ENCODE results near the gene GGT7. TPM values are rescaled to one million over a fixed set of nuclear protein-coding genes. Genes with fewer than 3 reads are reported as not detected.

GGT7 gene
- total and polyA plus RNA-seq, 9 of the 15 experiments (the other 6 are each of a cell fraction or from before 2014, with no cell fraction given): 0.04 to 18.3 (median 5.9) TPM

DNA sequence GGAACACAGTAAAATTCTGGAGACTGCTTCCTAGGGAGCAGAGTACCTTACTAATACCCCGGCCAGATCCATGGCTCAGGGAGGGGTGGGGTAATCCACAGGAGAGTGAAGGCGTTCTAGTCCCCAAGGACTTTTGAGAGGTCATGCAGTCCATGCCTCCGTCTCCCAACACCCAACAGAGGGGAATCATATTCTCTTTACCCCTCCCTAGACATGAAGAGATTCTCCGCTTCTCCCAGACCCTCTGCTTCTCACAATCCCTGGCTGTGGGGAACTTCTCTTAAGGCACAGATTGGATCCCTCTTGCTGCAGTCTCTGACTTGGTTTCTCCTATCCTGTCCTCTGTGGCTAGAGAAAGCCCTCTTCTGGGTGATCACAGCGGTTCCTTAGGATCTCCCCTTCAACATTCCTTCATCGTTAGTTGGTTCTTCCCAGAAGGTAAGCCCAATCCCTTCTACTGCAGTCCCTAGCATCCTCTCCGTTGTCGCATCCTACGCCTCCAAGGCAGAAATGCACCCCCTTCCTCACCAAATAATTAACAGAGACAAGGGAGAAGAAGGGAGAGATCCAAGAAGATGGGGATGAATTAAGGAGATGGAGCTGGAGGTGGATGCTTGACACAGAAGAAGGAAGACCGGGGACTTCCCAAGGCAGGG, 562 bp downstream of the GGT7 start:
- peak; percentile 63 for FAIRE-seq
- no peak for TF ChIP-seq ATF7 (IDR thresholded peaks at IDR 0.05)
- no peak for TF ChIP-seq ILK (tag; IDR thresholded peaks at IDR 0.05; ENCODE audit: borderline replicate concordance, low read depth)
- no peak for TF ChIP-seq EZH2 (IDR thresholded peaks at IDR 0.05; ENCODE audit: borderline replicate concordance, low read depth, low read length)
- TF ChIP-seq PRDM10 (IDR thresholded peaks at IDR 0.05; ENCODE audit: partially characterized antibody): peak; percentile 75
- no peak for TF ChIP-seq RBM15 (IDR thresholded peaks at IDR 0.05; ENCODE audit: insufficient read depth, low read length)
- no peak for TF ChIP-seq CLOCK (CRISPR knock-in tag; IDR thresholded peaks at IDR 0.05; ENCODE audit: borderline replicate concordance)
- TF ChIP-seq, protein P1, sequence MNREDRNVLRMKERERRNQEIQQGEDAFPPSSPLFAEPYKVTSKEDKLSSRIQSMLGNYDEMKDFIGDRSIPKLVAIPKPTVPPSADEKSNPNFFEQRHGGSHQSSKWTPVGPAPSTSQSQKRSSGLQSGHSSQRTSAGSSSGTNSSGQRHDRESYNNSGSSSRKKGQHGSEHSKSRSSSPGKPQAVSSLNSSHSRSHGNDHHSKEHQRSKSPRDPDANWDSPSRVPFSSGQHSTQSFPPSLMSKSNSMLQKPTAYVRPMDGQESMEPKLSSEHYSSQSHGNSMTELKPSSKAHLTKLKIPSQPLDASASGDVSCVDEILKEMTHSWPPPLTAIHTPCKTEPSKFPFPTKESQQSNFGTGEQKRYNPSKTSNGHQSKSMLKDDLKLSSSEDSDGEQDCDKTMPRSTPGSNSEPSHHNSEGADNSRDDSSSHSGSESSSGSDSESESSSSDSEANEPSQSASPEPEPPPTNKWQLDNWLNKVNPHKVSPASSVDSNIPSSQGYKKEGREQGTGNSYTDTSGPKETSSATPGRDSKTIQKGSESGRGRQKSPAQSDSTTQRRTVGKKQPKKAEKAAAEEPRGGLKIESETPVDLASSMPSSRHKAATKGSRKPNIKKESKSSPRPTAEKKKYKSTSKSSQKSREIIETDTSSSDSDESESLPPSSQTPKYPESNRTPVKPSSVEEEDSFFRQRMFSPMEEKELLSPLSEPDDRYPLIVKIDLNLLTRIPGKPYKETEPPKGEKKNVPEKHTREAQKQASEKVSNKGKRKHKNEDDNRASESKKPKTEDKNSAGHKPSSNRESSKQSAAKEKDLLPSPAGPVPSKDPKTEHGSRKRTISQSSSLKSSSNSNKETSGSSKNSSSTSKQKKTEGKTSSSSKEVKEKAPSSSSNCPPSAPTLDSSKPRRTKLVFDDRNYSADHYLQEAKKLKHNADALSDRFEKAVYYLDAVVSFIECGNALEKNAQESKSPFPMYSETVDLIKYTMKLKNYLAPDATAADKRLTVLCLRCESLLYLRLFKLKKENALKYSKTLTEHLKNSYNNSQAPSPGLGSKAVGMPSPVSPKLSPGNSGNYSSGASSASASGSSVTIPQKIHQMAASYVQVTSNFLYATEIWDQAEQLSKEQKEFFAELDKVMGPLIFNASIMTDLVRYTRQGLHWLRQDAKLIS (CRISPR knock-in tag; IDR thresholded peaks at IDR 0.05): 0 out of 2 replicates have a peak, but pooled peaks have one; percentile 9

More for the DNA sequence above, 562 bp downstream of the GGT7 start:
- in situ Hi-C loops (cut with MboI) (loop anchor here (5.0 kb wide), 1 partner anchor 85 kb away; the partner anchor contains the start of genes GSS and MYH7B), intact Hi-C loops (cut with micrococcal nuclease) (loop anchor here (5.0 to 10.0 kb wide), 2 partner anchors 275 to 393 kb away; partner anchors contain the start of gene EDEM2)
- H3K79me2 ChIP-seq (ENCODE audit: control insufficient read depth, insufficient read depth, low read length): peaks cover 23% of the 10 kb centered on the region
- 0 out of 2 replicates have a peak, but pooled peaks cover 3% of the 10 kb centered on the region for H4K20me1 ChIP-seq (replicated peaks; ENCODE audit: control insufficient read depth, insufficient read depth, low read length)
- no peaks in the 10 kb centered on the region; a peak in 1 of 5 replicates for H3K27me3 ChIP-seq (ENCODE audit: control insufficient read depth in 2 of 2, insufficient read depth in 2 of 2, low read length in 2 of 2)
- POLR2A ChIA-PET: interaction anchor here (0.7 to 1.3 kb wide), 3 partner anchors 9 to 220 kb away, joined by 3 to 4 read pairs (median 3); partner anchors contain the start of genes NCOA6 and TRPC4AP
- ATAC-seq (no peak), DNase-seq (ENCODE audit: extremely low read depth in 1 of 4, low spot score in 3 of 4) (peak in 1 of 4 experiments; percentile 12)
- peak overlapping the region; percentile 74 to 95 for H3K9ac ChIP-seq (ENCODE audit: insufficient read depth in 1 of 2, low read depth in 2 of 2, low read length in 2 of 2)
- peaks cover 28% of the 10 kb centered on the region in 2 experiments; a peak in 4 of 5 replicates for H3K4me1 ChIP-seq (replicated peaks in 1 of 2; ENCODE audit: control insufficient read depth in 2 of 2, insufficient read depth in 2 of 2, low read length in 2 of 2)
- TSS peak; percentile 66 for BruUV-seq (replicated peaks)
- CTCF ChIA-PET (ENCODE audit: low intra/inter-chr PET ratio): interaction anchor here (1.2 to 1.3 kb wide), 2 partner anchors 38 to 129 kb away, joined by 3 to 4 read pairs; no protein-coding TSS in a partner anchor
- no peaks in the 10 kb centered on the region for H3K9me3 ChIP-seq (replicated peaks; ENCODE audit: control insufficient read depth, insufficient read depth, low read depth, low read length)
- H2AFZ ChIP-seq (ENCODE audit: low read depth, low read length): peak overlapping the region; percentile 91
- H3K9me1 ChIP-seq (ENCODE audit: control insufficient read depth, insufficient read depth, low read length): no peaks in the 10 kb centered on the region
- H3K36me3 ChIP-seq (ENCODE audit: control insufficient read depth, insufficient read depth, low read length): no peaks in the 10 kb centered on the region
- peak overlapping the region; percentile 37 for H3K27ac ChIP-seq (ENCODE audit: extremely low read depth, low read depth, low read length)
- 22% methylated on average over 7 of the region's 10 CpGs for WGBS (ENCODE audit: insufficient coverage, low coverage, missing lambda C conversion rate)
- H3K4me3 ChIP-seq: peak overlapping the region; percentile 59
- peak overlapping the region; percentile 96 for H3K4me2 ChIP-seq (ENCODE audit: insufficient read depth, low read length)
